Epithelial cell of esophagus (primary cell): ENCODE measurements around the gene KDM4C.
"Not testable (repeated sequence)": the region's sequence is repeated elsewhere in the genome, so short reads cannot be mapped to it uniquely, and the experiment has no call there.

Source experiments
- DNase-seq: peaks from one replicate; pipeline ENCODE4 v3.0.0; 2010; ENCODE audit warnings: low read depth
- H3K4me3 ChIP-seq: 2 replicates; pipeline ENCODE4 v1.5.1; 2011; ENCODE audit warnings: mild to moderate bottlenecking, low read length, control low read depth
- CTCF ChIP-seq: IDR thresholded peaks from 2 replicates; pipeline ENCODE4 v1.5.1; 2011; ENCODE audit warnings: low read depth, mild to moderate bottlenecking, low read length, control low read depth, inconsistent platforms; ENCODE audit not compliant: insufficient read depth; ENCODE audit errors: missing control alignments

KDM4C gene

DNA sequence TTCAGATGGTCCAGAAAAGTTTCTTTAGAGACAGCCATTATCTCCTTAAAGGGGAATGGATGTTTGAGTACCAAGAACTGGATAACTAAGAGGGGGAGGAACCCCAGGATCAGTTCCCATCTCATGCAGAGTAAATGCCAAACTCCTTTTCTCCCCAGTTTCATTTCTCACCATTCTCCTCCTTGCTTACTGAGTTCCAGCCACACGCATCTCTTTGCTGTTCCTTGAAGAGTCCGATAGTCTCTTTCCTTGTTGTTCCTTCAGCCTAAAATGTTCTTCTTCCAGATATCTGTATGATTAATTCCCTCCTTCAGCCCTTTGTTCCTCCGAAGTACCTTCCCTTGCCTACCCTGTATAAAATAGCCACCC is 30.0 kb downstream of the KDM4C start:
- DNase-seq: no peak
- TF ChIP-seq CTCF: no peak
- H3K4me3 ChIP-seq: no peak overlapping the region

DNA sequence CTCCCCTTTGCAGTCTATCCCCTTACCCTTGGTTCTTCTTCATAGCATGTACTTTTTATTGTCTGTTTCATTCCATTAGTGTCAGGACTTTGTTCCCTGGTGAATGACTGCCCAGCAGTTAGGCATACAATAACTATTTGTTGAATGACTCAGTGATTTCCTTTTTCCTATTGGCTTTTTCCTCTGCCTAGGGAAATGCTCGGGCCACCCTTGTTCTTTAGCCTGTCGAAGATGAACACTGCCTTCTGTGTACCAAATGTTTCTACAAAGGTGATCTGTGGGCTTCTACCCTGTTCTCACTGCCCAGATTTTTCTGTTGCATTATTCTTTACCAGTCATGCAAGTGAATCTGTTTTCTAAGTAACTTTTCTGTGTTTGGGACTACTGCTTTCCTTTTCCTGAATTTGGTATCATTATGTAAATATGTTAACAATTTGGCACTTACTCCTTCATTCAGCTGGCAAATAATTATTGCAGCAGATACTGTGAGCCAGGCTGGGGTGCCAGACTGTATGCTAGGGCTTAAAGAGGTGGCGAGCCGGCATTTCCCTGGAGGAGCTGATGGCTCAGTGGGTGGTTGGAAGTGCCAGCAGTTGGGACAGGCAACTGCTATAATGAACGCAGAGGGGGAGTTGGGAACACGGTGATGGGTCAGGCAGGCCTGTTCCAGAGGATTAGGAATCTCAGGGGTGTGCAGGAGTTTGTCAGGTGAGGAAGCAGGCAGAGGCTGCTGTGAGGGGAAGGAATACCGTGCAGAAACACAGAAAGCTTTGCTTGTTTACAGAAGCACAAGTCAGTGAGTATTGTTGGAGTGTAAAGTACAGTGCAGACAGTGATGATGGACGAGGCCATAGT is 30.6 kb downstream of the KDM4C start:
- peak; percentile 54 for DNase-seq
- TF ChIP-seq CTCF: no peak
- no peak overlapping the region for H3K4me3 ChIP-seq

DNA sequence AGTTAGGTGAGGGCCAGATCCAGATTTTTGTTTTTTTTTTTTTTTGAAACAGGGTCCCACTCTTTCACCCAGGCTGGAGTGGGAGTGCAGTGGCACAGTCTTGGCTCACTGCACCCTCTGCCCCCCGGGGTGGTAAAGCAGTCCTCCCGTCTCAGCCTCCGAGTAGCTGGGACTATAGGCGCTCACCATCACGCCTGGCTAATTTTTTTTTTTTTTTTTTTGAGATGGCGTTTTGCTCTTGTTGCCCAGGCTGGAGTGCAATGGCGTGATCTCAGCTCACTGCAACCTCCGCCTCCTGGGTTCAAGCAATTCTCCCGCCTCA is 31.2 kb downstream of the KDM4C start:
- DNase-seq, H3K4me3 ChIP-seq: not testable (repeated sequence)

- no peak overlapping the region for H3K4me3 ChIP-seq
- no peak for TF ChIP-seq CTCF
These were observed 33.1 kb downstream of the KDM4C start for GRCh38 chr9:6790866-6791265.

DNA sequence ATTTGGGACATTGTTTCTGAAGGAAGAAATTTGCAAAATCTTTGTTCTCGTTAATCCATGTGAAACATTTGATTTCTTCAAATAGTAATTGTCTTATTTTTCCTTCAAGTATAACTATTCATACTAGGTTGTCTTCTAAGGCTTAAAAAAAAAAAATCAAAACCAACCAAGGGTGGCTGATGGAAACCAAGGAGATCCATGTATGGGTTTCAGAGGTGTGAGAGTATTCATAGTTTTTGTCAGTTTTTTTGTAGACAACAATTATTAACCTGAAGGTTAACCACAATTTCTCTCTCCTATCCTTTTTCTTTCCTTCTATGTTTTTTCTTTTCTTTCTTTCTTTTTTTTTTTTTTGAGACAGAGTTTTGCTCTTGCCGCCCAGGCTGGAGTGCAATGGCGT is 35.4 kb downstream of the KDM4C start:
- no peak overlapping the region for H3K4me3 ChIP-seq
- no peak for DNase-seq
- no peak for TF ChIP-seq CTCF

More at GRCh38 chr9:6790866-6791265, 33.1 kb downstream of the KDM4C start:
- no peak for DNase-seq

DNA sequence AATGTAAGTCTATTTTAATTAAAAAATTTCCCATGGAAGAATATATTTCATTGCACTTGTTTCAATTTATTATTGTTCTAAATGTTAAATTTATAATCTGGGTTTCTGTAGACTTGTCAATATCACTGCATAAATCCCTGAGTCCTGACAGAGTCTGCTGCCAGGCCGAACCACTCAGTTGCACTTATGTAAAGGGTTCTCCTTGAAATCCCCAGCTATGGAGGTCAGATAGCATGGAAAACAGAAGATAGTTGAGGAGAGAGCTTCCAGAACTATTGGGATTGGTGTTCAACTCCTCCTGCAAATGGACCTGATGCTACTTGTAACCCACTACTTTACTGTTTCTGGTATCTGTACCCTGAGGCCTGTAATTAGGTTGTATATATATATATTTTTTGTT is 37.2 kb downstream of the KDM4C start:
- no peak for TF ChIP-seq CTCF
- DNase-seq: no peak

DNA sequence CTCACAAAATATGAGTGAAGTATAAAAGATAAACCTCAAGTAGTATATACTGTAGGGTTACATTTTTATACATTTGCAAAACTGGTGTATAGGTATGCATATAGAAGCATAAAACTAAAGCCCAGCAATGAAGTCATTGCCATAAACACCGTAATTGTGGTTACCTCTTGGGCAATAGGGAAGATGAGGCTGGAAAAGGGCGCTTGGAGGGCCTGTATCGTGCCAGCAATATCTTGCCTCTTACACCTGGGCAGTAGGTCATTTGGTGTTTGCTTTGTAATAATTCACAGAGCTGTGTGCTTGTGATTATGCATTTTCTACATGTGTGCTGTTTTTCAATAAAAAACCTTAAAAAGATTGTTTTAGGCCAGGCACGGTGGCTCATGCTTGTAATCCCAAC is 45.2 kb downstream of the KDM4C start:
- H3K4me3 ChIP-seq: no peak overlapping the region
- DNase-seq: no peak
- no peak for TF ChIP-seq CTCF

More for the DNA sequence above, 37.2 kb downstream of the KDM4C start:
- H3K4me3 ChIP-seq: no peak overlapping the region
